ENCODE results near the gene CYP2C19.
"Not testable (repeated sequence)": the region's sequence is repeated elsewhere in the genome, so short reads cannot be mapped to it uniquely, and the experiment has no call there.

CYP2C19 gene

DNA sequence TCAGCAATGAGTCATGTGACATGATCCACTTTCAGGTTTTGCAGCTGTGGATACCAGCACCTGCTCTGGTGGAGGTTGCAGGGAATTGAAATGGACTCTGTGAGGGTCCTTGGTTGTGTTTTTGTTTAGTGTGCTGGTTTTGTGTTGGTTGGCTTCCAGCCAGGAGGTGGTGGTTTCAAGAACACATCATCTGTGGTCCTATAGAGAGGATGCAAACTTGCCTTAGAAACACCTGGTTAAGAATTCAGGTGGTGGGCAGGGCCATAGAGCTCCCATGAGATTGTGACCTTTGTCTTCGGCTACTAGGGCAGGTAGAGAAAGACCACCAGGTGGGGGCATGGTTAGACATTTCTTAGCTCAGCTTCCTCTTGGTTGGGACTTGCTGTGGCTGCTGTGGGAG, 116.7 kb downstream of the CYP2C19 start:
- Histone ChIP-seq H3K27ac (ENCODE audit: low read depth, low read length) (no peak overlapping the region), H3K27me3 (ENCODE audit: insufficient read depth, low read length) (no peaks in the 10 kb centered on the region), H3K9ac (ENCODE audit: low read depth, low read length) (no peak overlapping the region), H3K4me3 (ENCODE audit: low read length) (no peak overlapping the region), H3K36me3 (ENCODE audit: insufficient read depth, low read length) (no peaks in the 10 kb centered on the region), H3K4me1 (ENCODE audit: insufficient read depth, low read length) (no peaks in the 10 kb centered on the region), H3K9me3 (ENCODE audit: insufficient read depth, low read depth, low read length) (no peaks in the 10 kb centered on the region)
- 88% methylated on average over 1 of the region's 1 CpG for WGBS

DNA sequence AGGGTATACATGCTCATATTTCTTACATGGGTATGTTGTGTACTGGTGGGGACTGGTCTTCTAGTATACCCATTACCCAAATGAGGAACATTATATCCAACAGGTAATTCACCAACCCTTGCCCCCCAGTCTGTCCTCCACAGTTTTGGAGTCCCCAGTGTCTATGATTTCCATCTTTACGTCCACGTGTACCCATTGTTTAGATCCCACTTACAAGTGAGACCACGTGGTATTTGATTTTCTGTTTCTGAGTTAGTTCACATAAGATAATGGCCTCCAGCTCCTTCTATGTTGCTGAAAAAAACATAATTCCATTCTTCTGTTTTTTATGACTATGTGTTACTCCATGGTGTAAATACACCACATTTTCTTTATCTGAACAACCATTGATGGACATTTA, 126.6 kb downstream of the CYP2C19 start:
- Histone ChIP-seq H3K4me3 (ENCODE audit: low read length) (no peak overlapping the region), H3K9ac (ENCODE audit: low read depth, low read length) (no peak overlapping the region), H3K36me3 (ENCODE audit: insufficient read depth, low read length) (no peaks in the 10 kb centered on the region), H3K4me1 (ENCODE audit: insufficient read depth, low read length) (no peaks in the 10 kb centered on the region), H3K9me3 (ENCODE audit: insufficient read depth, low read depth, low read length) (peaks cover 7% of the 10 kb centered on the region; the same call in 1 of the 2 replicates), H3K27me3 (ENCODE audit: insufficient read depth, low read length) (no peaks in the 10 kb centered on the region), H3K27ac (ENCODE audit: low read depth, low read length) (no peak overlapping the region)
- 83% methylated on average over 3 of the region's 3 CpGs for WGBS

DNA sequence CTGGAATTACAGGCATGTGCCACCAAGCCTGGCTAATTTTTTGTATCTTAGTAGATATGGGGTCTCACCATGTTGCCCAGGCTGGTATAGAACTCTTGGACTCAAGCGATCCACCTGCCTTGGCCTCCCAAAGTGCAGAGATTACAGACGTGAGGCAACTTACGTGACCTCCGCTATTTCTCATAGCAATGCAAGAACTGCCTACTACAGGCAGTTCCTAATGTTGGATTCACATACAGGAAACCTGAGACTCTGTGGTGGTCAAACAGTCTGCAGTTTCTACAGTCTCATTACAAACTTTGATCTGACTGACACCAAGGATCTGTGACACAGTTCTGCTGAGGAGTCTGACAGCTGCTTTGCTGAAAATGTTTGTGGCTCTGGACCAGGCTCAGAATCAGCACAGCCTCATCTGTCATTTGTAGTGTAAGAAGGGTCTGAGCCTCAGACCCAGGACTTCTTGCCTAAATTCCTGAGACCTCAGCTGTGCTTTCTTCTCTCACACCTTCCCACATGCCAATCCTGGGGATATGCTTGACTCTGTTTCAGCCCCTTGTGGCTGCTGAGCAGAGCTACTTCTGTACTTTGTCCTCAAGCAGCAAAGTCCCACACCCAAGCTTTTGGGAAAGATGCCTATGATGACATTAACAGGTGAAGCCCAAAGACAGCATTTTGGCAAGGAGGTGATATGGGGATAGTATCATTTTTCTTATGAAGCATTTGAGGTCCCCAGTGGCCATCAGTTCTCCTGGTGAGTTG, 128.0 kb downstream of the CYP2C19 start:
- Histone ChIP-seq H3K4me1 (ENCODE audit: insufficient read depth, low read length) (no peaks in the 10 kb centered on the region), H3K9me3 (ENCODE audit: insufficient read depth, low read depth, low read length) (peaks cover 7% of the 10 kb centered on the region; the same call in 1 of the 2 replicates), H3K4me3 (ENCODE audit: low read length) (no peak overlapping the region), H3K9ac (ENCODE audit: low read depth, low read length) (no peak overlapping the region), H3K27ac (ENCODE audit: low read depth, low read length) (no peak overlapping the region), H3K27me3 (ENCODE audit: insufficient read depth, low read length) (no peaks in the 10 kb centered on the region), H3K36me3 (ENCODE audit: insufficient read depth, low read length) (no peaks in the 10 kb centered on the region)
- WGBS, result 90% methylated on average over 4 of the region's 4 CpGs

DNA sequence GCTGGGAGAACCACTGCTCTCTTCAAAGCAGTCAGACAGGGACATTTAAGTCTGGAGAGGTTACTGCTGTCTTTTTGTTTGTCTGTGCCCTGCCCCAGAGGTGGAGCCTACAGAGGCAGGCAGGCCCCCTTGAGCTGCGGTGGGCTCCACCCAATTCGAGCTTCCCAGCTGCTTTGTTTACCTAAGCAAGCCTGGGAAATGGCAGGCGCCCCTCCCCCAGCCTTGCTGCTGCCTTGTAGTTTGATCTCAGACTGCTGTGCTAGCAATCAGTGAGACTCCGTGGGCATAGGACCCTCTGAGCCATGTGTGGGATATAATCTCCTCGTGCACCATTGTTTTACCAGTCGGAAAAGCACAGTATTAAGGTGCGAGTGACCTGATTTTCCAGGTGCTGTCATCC, 135.9 kb downstream of the CYP2C19 start:
- WGBS, result 68% methylated on average over 7 of the region's 7 CpGs
- H3K4me1 ChIP-seq (ENCODE audit: insufficient read depth, low read length); H3K27ac ChIP-seq (ENCODE audit: low read depth, low read length); H3K4me3 ChIP-seq (ENCODE audit: low read length); H3K9ac ChIP-seq (ENCODE audit: low read depth, low read length); H3K27me3 ChIP-seq (ENCODE audit: insufficient read depth, low read length); H3K36me3 ChIP-seq (ENCODE audit: insufficient read depth, low read length); H3K9me3 ChIP-seq (ENCODE audit: insufficient read depth, low read depth, low read length): not testable (repeated sequence)

DNA sequence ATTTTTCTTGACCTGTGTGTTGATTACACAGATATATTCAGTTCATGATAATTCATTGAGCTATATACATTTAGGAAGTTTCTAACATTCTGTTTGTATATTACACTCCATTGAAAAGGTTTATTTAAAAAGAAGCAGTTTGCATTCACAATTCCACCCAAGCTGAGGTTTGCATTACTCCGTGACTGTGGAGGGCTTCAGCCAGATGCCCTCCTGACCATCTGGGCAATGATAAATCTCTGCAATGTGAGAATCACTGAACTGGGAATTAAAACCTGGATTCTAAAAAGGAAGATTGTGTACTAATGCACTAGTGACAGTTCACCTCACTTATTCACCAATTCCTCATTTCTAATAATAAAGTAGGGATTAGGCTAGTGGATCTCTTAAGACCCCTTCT, 139.6 kb downstream of the CYP2C19 start:
- Histone ChIP-seq H3K4me3 (ENCODE audit: low read length) (no peak overlapping the region), H3K36me3 (ENCODE audit: insufficient read depth, low read length) (no peaks in the 10 kb centered on the region), H3K4me1 (ENCODE audit: insufficient read depth, low read length) (no peaks in the 10 kb centered on the region), H3K9ac (ENCODE audit: low read depth, low read length) (no peak overlapping the region), H3K27me3 (ENCODE audit: insufficient read depth, low read length) (no peaks in the 10 kb centered on the region), H3K9me3 (ENCODE audit: insufficient read depth, low read depth, low read length) (peaks cover 4% of the 10 kb centered on the region; the same call in 1 of the 2 replicates), H3K27ac (ENCODE audit: low read depth, low read length) (no peak overlapping the region)
- 100% methylated on average over 1 of the region's 1 CpG for WGBS

DNA sequence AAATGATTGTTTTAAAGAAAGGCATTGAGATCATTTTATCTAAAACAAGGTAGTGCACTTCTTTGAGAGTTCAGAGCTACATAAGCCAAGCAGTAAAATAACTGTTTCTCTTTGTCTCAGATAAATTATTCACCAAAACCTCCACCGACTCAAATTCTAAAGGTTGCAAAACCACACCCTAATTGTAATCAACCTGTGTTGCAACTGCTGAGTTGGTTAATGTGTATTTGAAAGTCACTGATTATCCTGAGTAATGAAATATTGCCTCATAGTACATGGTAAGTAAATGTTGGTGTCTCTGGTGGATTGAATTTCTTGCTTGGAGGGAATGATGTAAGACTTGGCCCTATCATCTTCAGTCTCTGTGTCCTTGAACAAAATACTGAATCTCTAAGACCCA, 140.1 kb downstream of the CYP2C19 start:
- no peaks in the 10 kb centered on the region for H3K36me3 ChIP-seq (ENCODE audit: insufficient read depth, low read length)
- no peak overlapping the region for H3K27ac ChIP-seq (ENCODE audit: low read depth, low read length)
- H3K4me3 ChIP-seq (ENCODE audit: low read length), result no peak overlapping the region
- no peak overlapping the region for H3K9ac ChIP-seq (ENCODE audit: low read depth, low read length)
- WGBS, result 0% methylated on average over 1 of the region's 1 CpG
- H3K4me1 ChIP-seq (ENCODE audit: insufficient read depth, low read length), result no peaks in the 10 kb centered on the region
- H3K27me3 ChIP-seq (ENCODE audit: insufficient read depth, low read length), result no peaks in the 10 kb centered on the region
- H3K9me3 ChIP-seq (ENCODE audit: insufficient read depth, low read depth, low read length), result peaks cover 8% of the 10 kb centered on the region
